ENCODE results near the gene PAQR5.

DNA sequence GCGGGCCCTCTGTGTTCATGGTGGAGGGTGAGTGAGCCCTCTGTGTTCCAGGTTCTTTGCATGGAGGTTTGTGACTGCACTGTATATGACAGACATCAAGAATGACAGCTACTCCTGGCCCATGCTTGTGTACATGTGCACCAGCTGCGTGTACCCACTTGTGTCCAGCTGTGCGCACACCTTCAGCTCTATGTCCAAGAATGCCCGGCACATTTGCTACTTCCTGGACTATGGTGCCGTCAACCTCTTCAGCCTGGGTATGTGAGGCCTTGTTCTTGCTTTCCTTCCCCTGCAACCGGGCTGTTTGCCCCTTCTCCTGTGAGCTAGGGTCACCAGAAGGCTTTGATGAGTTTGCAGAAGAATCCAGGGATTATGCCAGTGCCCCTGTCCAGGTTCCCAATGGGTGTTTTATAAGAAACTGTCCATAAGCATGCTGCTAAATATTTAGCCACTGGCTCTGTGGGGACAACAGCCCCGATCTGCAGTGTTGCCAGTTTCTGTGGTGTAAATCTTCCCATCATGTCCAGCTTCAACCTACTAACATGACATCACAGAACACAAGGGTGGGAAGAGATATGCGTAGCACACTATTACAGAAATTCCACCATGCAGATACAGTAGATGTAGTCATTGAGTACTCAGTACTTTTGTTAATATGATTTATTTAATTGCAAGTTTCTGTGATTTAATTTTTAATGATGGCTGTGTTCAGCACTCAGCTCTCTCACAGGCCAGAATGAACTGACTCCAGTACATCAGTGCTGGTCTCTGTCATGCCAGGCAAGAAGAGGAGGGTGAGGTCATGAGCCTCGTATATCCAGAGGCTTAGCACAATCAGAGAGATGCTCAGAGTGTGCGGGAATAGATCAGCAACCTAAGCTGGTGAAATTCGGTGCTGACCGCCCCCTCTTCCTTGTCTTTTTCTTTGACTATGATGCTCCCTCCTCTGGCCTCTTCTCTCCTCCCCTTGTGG is 86.2 kb downstream of the PAQR5 start:
- TF ChIP-seq, protein P1, sequence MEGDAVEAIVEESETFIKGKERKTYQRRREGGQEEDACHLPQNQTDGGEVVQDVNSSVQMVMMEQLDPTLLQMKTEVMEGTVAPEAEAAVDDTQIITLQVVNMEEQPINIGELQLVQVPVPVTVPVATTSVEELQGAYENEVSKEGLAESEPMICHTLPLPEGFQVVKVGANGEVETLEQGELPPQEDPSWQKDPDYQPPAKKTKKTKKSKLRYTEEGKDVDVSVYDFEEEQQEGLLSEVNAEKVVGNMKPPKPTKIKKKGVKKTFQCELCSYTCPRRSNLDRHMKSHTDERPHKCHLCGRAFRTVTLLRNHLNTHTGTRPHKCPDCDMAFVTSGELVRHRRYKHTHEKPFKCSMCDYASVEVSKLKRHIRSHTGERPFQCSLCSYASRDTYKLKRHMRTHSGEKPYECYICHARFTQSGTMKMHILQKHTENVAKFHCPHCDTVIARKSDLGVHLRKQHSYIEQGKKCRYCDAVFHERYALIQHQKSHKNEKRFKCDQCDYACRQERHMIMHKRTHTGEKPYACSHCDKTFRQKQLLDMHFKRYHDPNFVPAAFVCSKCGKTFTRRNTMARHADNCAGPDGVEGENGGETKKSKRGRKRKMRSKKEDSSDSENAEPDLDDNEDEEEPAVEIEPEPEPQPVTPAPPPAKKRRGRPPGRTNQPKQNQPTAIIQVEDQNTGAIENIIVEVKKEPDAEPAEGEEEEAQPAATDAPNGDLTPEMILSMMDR (IDR thresholded peaks at IDR 0.05), result no peak
- TF ChIP-seq POLR2A (IDR thresholded peaks at IDR 0.05), result no peak
